SH-SY5Y (cell line): ENCODE results near the gene CFD.

Experiments used
- GATA2 ChIP-seq: IDR thresholded peaks from 2 replicates; pipeline ENCODE4 v1.6.1; 2011; ENCODE audit warnings: mild to moderate bottlenecking, low read depth, low read length
- GATA3 ChIP-seq: IDR thresholded peaks from 2 replicates; pipeline ENCODE4 v1.6.1; 2011; ENCODE audit warnings: low read depth, mild to moderate bottlenecking, low read length, moderate library complexity

- no peak for TF ChIP-seq GATA2
- TF ChIP-seq GATA3 = no peak
Observed at GRCh38 chr19:855142-855541, 4.3 kb upstream of the CFD start.
